VCaP (cell line): ENCODE data around the gene RHOT2.

Experiments
- H3K27ac ChIP-seq: fragments of 450-650 bp; 2 replicates; pipeline ENCODE4 v1.5.1; 2017
- CTCF ChIP-seq: fragments of 450-650 bp; conservative IDR thresholded peaks from 2 replicates; pipeline ENCODE4 v1.5.1; 2017; ENCODE audit warnings: mild to moderate bottlenecking, moderate library complexity

RHOT2 gene

DNA sequence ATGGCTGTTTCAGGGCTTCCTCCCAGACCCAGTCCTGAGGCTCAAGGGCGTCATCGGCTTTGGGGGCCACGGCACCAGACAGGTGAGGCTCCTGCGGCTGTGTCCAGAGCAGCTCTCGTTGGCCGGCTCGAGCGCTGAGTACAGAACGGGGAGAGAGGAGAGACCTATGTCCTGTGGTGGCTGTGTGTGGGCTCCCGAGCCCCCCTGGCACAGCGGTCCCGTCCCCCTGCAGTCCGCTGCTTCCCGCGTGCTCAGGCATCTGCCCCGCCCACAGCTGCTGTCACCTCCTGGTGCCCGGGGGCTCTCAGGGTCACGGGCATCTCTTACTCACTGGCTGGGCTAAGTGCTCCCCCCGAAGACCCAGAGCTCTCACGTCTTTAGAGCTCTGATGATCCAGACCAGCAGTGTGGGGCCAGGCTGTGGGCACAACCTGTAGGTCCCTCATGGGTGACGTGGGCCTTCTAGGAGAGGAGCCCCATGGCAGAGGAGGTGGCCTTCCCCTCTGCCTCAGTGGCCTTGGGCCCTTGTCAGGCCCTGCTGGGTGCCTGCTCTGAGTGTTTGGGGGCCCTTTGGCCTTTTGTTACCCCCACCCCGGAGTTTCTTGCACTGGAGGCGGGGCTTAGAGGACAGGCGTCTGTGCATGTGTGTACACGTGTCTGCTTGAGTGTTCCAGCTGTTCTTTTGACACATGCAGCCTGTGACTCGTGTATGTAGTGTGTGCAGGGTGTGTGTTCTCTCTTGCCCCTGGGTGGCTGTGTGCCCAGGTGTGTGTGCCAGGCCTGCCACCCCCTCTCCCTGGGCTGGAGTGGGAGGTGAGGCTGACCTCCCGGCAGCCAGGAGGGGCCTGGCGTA is 15.3 kb upstream of the RHOT2 start:
- TF ChIP-seq CTCF: no peak
- no peak overlapping the region for H3K27ac ChIP-seq

DNA sequence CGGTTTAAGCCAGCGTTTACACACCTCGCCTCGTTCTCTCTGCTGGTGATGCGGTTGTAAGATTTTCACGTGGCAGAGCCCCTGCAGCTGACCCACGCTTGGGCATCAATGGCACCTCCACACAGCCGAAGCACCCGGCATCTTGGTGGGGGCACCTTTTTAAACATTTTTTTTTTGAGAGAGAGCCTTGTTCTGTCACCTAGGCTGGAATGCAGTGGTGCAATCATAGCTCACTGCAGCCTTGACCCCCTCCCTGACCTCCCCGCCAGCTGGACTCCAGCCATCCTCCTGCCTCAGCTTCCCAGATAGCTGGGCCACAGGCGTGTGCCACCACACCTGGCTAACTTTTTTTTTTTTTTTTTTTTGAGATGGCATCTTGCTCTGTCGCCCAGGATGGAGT is 13.9 kb upstream of the RHOT2 start:
- no peak overlapping the region for H3K27ac ChIP-seq
- TF ChIP-seq CTCF: no peak

DNA sequence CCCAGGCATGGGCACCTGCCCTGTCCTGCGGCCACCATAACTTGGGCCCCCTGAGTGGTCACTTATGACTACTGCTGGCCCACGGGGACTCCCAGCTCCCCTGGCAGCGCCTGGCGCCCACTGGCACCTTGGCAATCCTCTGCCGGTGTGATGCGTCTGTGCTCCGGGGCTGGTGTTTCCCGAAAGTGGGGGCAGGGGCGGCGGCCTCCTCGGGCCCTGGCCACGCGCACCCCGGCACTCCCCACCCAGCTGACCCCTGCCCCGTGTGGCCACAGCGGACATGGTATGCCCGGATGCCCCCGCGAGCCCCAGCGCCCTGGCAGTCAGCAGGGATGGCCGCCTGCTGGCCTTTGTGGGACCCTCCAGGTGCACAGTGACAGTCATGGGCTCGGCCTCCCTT is 10.4 kb upstream of the RHOT2 start:
- no peak overlapping the region for H3K27ac ChIP-seq
- no peak for TF ChIP-seq CTCF

GRCh38 chr16:658679-659571 is 9.0 kb upstream of the RHOT2 start:
- no peak; the same call in 1 of the 2 replicates for TF ChIP-seq CTCF
- no peak overlapping the region for H3K27ac ChIP-seq

DNA sequence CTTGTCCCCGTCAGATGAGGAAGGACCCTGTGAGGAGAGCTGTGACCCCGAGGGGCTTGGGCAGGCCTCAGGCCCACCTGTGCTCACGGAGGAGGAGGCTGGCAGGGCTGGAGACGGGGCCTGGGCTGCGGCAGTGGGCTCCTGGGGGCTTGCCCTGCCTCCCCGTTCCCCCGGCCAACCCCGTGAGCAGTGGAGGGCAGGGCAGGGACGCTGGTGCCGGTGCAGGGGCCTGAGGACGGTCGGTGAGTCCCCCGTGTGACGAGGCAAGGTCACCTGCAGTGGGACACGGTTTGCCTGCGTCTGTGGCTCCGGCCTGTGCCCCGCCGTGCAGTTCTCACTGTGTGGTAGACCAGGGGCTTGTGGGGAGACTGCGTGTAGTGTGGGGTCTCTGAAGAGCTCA is 8.3 kb upstream of the RHOT2 start:
- TF ChIP-seq CTCF: no peak

GRCh38 chr16:660132-660458 is 7.8 kb upstream of the RHOT2 start:
- TF ChIP-seq CTCF: no peak
- peak overlapping the region; percentile 81 for H3K27ac ChIP-seq

More for the DNA sequence above, 8.3 kb upstream of the RHOT2 start:
- H3K27ac ChIP-seq: peak overlapping the region; percentile 81; the same call in 1 of the 2 replicates

GRCh38 chr16:660459-661183 is 7.3 kb upstream of the RHOT2 start:
- peak; percentile 58 for TF ChIP-seq CTCF
- H3K27ac ChIP-seq: peak overlapping the region; percentile 81
